A549 (cell line): ENCODE measurements around the gene DYNLT2B. TPM values are rescaled to one million over a fixed set of nuclear protein-coding genes. Genes with fewer than 3 reads are reported as not detected.
"Not testable (repeated sequence)": the region's sequence is repeated elsewhere in the genome, so short reads cannot be mapped to it uniquely, and the experiment has no call there.

Source experiments
- ATAC-seq, 2 experiments: fragments of 200-7000 bp in 1 of 2; fragments of >200 bp in 1 of 2; cut with Nextera tagmentation in 1 of 2; cut with Tn5 transposase in 1 of 2; 3 replicates each; pipeline versions ENCODE4 v1.8.0 to v1.9.1; 2018 to 2020; ENCODE audit warnings: mild to moderate bottlenecking in 1 of 2, moderate library complexity in 1 of 2
- CTCF ChIA-PET: fragments of 300-600 bp; sonication (Branson Sonifier 250); formaldehyde crosslinking; extraction: SDS; loops from one replicate; lab custom pipeline; 2021; ENCODE audit warnings: antibody characterized with exemption, inconsistent platforms; lab: Yijun Ruan, JAX
- POLR2A ChIA-PET: fragments of 350-600 bp; formaldehyde crosslinking; extraction: SDS; loops from one replicate; lab custom pipeline; 2021; ENCODE audit warnings: antibody characterized with exemption, inconsistent platforms; lab: Yijun Ruan, JAX
- DNase-seq, 2 experiments: peaks; one replicate each; pipeline versions ENCODE4 v3.0.0 to v3.0.0-alpha.2; 2011 to 2016; ENCODE audit warnings: low read depth in 1 of 2, low spot score in 1 of 2
- FAIRE-seq: peaks from 2 replicates; lab custom pipeline; 2011; peaks lifted over from hg19 to GRCh38; lab: Jason Lieb, UNC
- H3K27ac ChIP-seq, 2 experiments: fragments of >200 bp; sonication (Bioruptor Twin); formaldehyde crosslinking; 3 replicates each; pipeline ENCODE4 v1.5.1; 2016 to 2017
- H3K4me1 ChIP-seq: fragments of >200 bp; sonication (Bioruptor Twin); formaldehyde crosslinking; 3 replicates; pipeline ENCODE4 v1.6.1; 2016
- H3K4me2 ChIP-seq: fragments of >200 bp; sonication (Bioruptor Twin); formaldehyde crosslinking; 3 replicates; pipeline ENCODE4 v1.6.1; 2016
- H3K4me3 ChIP-seq: fragments of >200 bp; sonication (Bioruptor Twin); formaldehyde crosslinking; 3 replicates; pipeline ENCODE4 v1.5.1; 2016
- H3K9me3 ChIP-seq: fragments of >200 bp; sonication (Bioruptor Twin); formaldehyde crosslinking; 3 replicates; pipeline ENCODE4 v1.6.1; 2016
- BHLHE40 ChIP-seq: IDR thresholded peaks from 2 replicates; pipeline ENCODE4 v1.6.1; 2012; ENCODE audit warnings: low read depth, low read length, inconsistent platforms
- CBX8 ChIP-seq: fragments of 200-600 bp; sonication (generic); IDR thresholded peaks from 2 replicates; pipeline ENCODE4 v1.6.1; 2016
- CEBPB ChIP-seq, 2 experiments: fragments of >200 bp in 1 of 2; sonication (Bioruptor Twin) in 1 of 2; formaldehyde crosslinking in 1 of 2; IDR thresholded peaks; 2 replicates each; pipeline ENCODE4 v1.6.1; 2012 to 2016
- CHD2 ChIP-seq: fragments of 150-350 bp; IDR thresholded peaks from 2 replicates; pipeline ENCODE4 v1.6.1; 2014; ENCODE audit warnings: low read length; ENCODE audit not compliant: partially characterized antibody
- EHF ChIP-seq: fragments of 250-450 bp; sonication (Bioruptor Pico); IDR thresholded peaks from 2 replicates; pipeline ENCODE4 v1.5.0; 2020; ENCODE audit warnings: mild to moderate bottlenecking
- FOSL2 ChIP-seq, 2 experiments: fragments of 450-650 bp in 1 of 2; fragments of >200 bp in 1 of 2; sonication (Bioruptor Twin) in 1 of 2; formaldehyde crosslinking; IDR thresholded peaks; 2 replicates each; pipeline versions ENCODE4 v1.5.0 to v1.6.1; 2016 to 2020; ENCODE audit warnings: mild to moderate bottlenecking in 1 of 2, moderate library complexity in 1 of 2
- FOXS1 ChIP-seq: fragments of 250-450 bp; sonication (Bioruptor Pico); IDR thresholded peaks from 2 replicates; pipeline ENCODE4 v1.5.0; 2020; ENCODE audit warnings: mild to moderate bottlenecking, moderate library complexity
- HEYL ChIP-seq: fragments of 250-450 bp; sonication (Bioruptor Pico); IDR thresholded peaks from 2 replicates; pipeline ENCODE4 v1.8.0; 2021; ENCODE audit warnings: mild to moderate bottlenecking, moderate library complexity
- HOXA7 ChIP-seq: fragments of 250-450 bp; sonication (Bioruptor Pico); IDR thresholded peaks from 2 replicates; pipeline ENCODE4 v1.5.0; 2020; ENCODE audit warnings: mild to moderate bottlenecking, moderate library complexity
- HOXB13 ChIP-seq: fragments of 250-450 bp; sonication (Bioruptor Pico); IDR thresholded peaks from 2 replicates; pipeline ENCODE4 v1.5.0; 2020; ENCODE audit warnings: low read depth, mild to moderate bottlenecking, moderate library complexity
- HOXB5 ChIP-seq: fragments of 250-450 bp; sonication (Bioruptor Pico); IDR thresholded peaks from 2 replicates; pipeline ENCODE4 v1.5.0; 2020; ENCODE audit warnings: mild to moderate bottlenecking, moderate library complexity
- JUN ChIP-seq, 2 experiments: fragments of >200 bp; sonication (Bioruptor Twin); formaldehyde crosslinking; IDR thresholded peaks; 2 replicates in 1 of 2; 3 replicates in 1 of 2; pipeline ENCODE4 v1.6.1; 2016 to 2017
- JUNB ChIP-seq: fragments of >200 bp; sonication (Bioruptor Twin); formaldehyde crosslinking; IDR thresholded peaks from 2 replicates; pipeline ENCODE4 v1.6.1; 2016
- MAZ ChIP-seq: fragments of 150-350 bp; IDR thresholded peaks from 2 replicates; pipeline ENCODE4 v1.6.1; 2014; ENCODE audit warnings: antibody characterized with exemption, low read depth, low read length, borderline replicate concordance
- NFE2L2 ChIP-seq: fragments of 150-350 bp; conservative IDR thresholded peaks from 2 replicates; pipeline ENCODE4 v1.6.1; 2014; ENCODE audit warnings: low read length
- PHF8 ChIP-seq: fragments of 200-600 bp; sonication (generic); IDR thresholded peaks from 2 replicates; pipeline ENCODE4 v1.6.1; 2016; ENCODE audit warnings: low read depth, mild to moderate bottlenecking, antibody characterized with exemption, moderate library complexity, borderline replicate concordance
- POLR2A ChIP-seq: IDR thresholded peaks from 2 replicates; pipeline ENCODE4 v1.6.1; 2012; ENCODE audit warnings: mild to moderate bottlenecking, low read length
- RARB ChIP-seq: fragments of 250-450 bp; sonication (Bioruptor Pico); IDR thresholded peaks from 2 replicates; pipeline ENCODE4 v1.8.0; 2021; ENCODE audit warnings: mild to moderate bottlenecking, moderate library complexity
- SREBF2 ChIP-seq: fragments of 450-650 bp; IDR thresholded peaks from 2 replicates; pipeline ENCODE4 v1.6.1; 2014; ENCODE audit warnings: mild to moderate bottlenecking, moderate library complexity
- WGBS: methylation state at CpG from one replicate; pipeline ENCODE4 v1.1.6; 2017; ENCODE audit errors: missing lambda C conversion rate; 5-methylcytosine and 5-hydroxymethylcytosine counted together
- polyA plus RNA-seq, 4 experiments: library from polyadenylated mRNA; depleted of rRNA in 3 of 4; stranded (reverse); fragments of >200 nt; fragmentation: RNase III in 1 of 4; extraction: RNeasy Plus Mini Kit Qiagen cat#74134 plus additional on column Dnase treatment in 1 of 4; gene quantifications; 2 replicates in 3 of 4; 3 replicates in 1 of 4; pipeline ENCODE4 v1.2.3, GENCODE V29; 2011 to 2017
- TF ChIP-seq, protein P1 (sequence below): IDR thresholded peaks from 2 replicates; pipeline ENCODE4 v1.6.1; 2012
- TF ChIP-seq, protein P2 (sequence below): fragments of 450-650 bp; IDR thresholded peaks from 2 replicates; pipeline ENCODE4 v1.6.1; 2014; ENCODE audit warnings: antibody characterized with exemption
- TF ChIP-seq, protein P3 (sequence below): IDR thresholded peaks from 2 replicates; pipeline ENCODE4 v1.6.1; 2012; ENCODE audit warnings: low read depth, borderline replicate concordance
- TF ChIP-seq, protein P4 (sequence below): fragments of 250-450 bp; sonication (Bioruptor Pico); IDR thresholded peaks from 2 replicates; pipeline ENCODE4 v1.5.0; 2021; ENCODE audit warnings: mild to moderate bottlenecking, moderate library complexity, borderline replicate concordance

The DYNLT2B gene
- polyA plus RNA-seq, 2 of the 4 experiments (the other 2 are of a cell fraction): 34.7 to 34.9 TPM

DNA sequence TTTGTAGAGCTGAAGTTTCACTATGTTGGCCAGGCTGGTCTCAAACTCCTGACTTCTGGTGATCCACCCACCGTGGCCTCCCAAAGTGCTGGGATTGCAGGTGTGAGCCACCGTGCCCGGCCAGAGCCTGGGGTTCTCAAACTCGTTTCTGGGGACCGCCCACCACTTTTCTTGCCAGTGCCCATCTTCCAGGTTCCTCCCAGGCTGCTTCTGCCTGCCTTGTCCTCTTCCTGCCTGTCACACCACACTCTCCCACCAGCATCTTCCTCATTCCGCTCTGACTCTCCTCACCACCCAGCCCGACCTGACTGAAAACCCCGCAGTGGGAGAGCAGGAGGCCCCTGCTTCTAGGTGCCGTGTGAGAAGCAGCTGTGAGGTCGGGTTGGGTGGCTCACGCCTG lies 3.1 kb upstream of the DYNLT2B start:
- ATAC-seq (no peak), FAIRE-seq (no peak), DNase-seq (no peak)
- Histone ChIP-seq H3K27ac (no peak overlapping the region), H3K4me2 (no peak overlapping the region), H3K9me3 (no peaks in the 10 kb centered on the region), H3K4me1 (peaks cover 5% of the 10 kb centered on the region; the same call in 1 of the 3 replicates), H3K4me3 (no peak overlapping the region)
- 98% methylated on average over 9 of the region's 11 CpGs for WGBS
- ChIA-PET POLR2A (interaction anchor here (0.7 kb wide), 1 partner anchor 78 kb away, joined by 8 read pairs; no protein-coding TSS in a partner anchor), CTCF (no interaction called here)
- TF ChIP-seq NFE2L2: no peak
- no peak for TF ChIP-seq HOXB5 (CRISPR knock-in tag)
- TF ChIP-seq SREBF2: no peak
- TF ChIP-seq, protein P1, sequence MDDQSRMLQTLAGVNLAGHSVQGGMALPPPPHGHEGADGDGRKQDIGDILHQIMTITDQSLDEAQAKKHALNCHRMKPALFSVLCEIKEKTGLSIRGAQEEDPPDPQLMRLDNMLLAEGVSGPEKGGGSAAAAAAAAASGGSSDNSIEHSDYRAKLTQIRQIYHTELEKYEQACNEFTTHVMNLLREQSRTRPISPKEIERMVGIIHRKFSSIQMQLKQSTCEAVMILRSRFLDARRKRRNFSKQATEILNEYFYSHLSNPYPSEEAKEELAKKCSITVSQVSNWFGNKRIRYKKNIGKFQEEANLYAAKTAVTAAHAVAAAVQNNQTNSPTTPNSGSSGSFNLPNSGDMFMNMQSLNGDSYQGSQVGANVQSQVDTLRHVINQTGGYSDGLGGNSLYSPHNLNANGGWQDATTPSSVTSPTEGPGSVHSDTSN: no peak
- TF ChIP-seq POLR2A: no peak
- TF ChIP-seq JUN (IDR thresholded peaks at IDR 0.05): no peak
- no peak for TF ChIP-seq EHF (CRISPR knock-in tag)
- no peak for TF ChIP-seq CEBPB (IDR thresholded peaks at IDR 0.05)
- TF ChIP-seq HEYL (CRISPR knock-in tag): no peak
- no peak for TF ChIP-seq BHLHE40
- TF ChIP-seq PHF8: no peak
- TF ChIP-seq FOSL2 (IDR thresholded peaks at IDR 0.05): no peak
- TF ChIP-seq FOSL2 (CRISPR knock-in tag; IDR thresholded peaks at IDR 0.05): no peak
- TF ChIP-seq, protein P2, sequence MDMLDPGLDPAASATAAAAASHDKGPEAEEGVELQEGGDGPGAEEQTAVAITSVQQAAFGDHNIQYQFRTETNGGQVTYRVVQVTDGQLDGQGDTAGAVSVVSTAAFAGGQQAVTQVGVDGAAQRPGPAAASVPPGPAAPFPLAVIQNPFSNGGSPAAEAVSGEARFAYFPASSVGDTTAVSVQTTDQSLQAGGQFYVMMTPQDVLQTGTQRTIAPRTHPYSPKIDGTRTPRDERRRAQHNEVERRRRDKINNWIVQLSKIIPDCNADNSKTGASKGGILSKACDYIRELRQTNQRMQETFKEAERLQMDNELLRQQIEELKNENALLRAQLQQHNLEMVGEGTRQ: no peak
- TF ChIP-seq, protein P3, sequence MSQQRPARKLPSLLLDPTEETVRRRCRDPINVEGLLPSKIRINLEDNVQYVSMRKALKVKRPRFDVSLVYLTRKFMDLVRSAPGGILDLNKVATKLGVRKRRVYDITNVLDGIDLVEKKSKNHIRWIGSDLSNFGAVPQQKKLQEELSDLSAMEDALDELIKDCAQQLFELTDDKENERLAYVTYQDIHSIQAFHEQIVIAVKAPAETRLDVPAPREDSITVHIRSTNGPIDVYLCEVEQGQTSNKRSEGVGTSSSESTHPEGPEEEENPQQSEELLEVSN: no peak
- TF ChIP-seq FOXS1: no peak
- no peak for TF ChIP-seq HOXA7 (CRISPR knock-in tag)
- no peak for TF ChIP-seq HOXB13 (CRISPR knock-in tag)

DNA sequence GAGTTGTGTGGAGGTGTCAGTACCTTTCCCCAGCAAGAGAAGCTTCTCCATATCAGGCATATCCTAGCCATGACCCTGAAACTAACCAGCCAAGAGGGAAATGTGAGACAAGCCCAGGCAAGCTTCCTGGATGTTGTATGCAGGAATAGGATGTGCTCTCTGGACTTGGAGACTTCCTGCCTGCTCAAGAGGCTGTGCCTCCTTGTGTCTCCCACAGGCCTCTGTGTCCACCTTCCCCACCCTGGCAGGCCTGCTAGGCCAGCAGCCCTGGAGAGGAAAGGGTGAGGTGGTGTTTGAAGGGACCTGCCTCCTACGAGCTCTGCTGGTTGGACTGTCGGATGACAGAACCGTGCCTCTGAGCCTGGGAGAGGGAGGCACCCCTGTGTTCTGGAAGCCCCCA lies 2.1 kb upstream of the DYNLT2B start:
- TF ChIP-seq MAZ: no peak
- TF ChIP-seq RARB: no peak
- TF ChIP-seq, protein P4, sequence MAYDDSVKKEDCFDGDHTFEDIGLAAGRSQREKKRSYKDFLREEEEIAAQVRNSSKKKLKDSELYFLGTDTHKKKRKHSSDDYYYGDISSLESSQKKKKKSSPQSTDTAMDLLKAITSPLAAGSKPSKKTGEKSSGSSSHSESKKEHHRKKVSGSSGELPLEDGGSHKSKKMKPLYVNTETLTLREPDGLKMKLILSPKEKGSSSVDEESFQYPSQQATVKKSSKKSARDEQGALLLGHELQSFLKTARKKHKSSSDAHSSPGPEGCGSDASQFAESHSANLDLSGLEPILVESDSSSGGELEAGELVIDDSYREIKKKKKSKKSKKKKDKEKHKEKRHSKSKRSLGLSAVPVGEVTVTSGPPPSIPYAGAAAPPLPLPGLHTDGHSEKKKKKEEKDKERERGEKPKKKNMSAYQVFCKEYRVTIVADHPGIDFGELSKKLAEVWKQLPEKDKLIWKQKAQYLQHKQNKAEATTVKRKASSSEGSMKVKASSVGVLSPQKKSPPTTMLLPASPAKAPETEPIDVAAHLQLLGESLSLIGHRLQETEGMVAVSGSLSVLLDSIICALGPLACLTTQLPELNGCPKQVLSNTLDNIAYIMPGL (CRISPR knock-in tag): no peak
- TF ChIP-seq JUNB: no peak
- no peak for TF ChIP-seq CBX8
- no peak for TF ChIP-seq CHD2
- ChIA-PET POLR2A (no interaction called here), CTCF (no interaction called here)
- no peaks in the 10 kb centered on the region for H3K9me3 ChIP-seq
- H3K4me2 ChIP-seq: no peak overlapping the region
- peak overlapping the region; percentile 33 to 70; a peak in 4 of 6 replicates for H3K27ac ChIP-seq
- DNase-seq: no peak
- FAIRE-seq: no peak
- peaks cover 5% of the 10 kb centered on the region; the same call in 1 of the 3 replicates for H3K4me1 ChIP-seq
- no peak for ATAC-seq
- no peak overlapping the region for H3K4me3 ChIP-seq
- 92% methylated on average over 3 of the region's 3 CpGs for WGBS

DNA sequence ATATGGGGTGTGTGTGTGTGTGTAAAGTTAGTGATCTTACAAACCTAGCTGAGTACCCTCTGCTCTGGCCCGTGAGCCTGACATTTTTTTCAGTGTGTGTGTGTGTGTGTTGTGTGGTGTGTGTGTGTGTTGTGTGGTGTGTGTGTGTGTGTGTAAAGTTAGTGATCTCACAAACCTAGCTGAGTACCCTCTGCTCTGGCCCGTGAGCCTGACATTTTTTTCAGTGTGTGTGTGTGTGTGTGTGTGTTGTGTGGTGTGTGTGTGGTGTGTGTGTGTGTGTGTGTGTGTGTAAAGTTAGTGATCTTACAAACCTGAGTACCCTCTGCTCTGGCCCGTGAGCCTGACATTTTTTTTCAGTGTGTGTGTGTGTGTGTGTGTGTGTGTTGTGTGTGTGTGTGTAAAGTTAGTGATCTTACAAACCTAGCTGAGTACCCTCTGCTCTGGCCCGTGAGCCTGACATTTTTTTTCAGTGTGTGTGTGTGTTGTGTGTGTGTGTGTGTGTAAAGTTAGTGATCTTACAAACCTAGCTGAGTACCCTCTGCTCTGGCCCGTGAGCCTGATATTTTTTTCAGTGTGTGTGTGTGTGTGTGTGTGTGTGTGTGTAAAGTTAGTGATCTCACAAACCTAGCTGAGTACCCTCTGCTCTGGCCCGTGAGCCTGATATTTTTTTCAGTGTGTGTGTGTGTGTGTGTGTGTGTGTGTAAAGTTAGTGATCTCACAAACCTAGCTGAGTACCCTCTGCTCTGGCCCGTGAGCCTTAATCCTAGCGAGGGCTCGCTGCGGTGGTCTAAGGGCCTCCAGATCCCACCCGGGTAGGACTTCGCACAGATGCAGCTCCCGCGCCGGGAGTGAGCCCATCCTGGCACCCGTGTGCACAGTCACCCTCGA lies 997 bp downstream of the DYNLT2B start:
- H3K27ac ChIP-seq: peak overlapping the region; percentile 79 to 96
- H3K9me3 ChIP-seq, ATAC-seq, FAIRE-seq, H3K4me1 ChIP-seq: not testable (repeated sequence)
- ChIA-PET CTCF (interaction anchor here (0.9 kb wide), 1 partner anchor 8 kb away, joined by 3 read pairs; no protein-coding TSS in a partner anchor), POLR2A (interaction anchor here (0.9 to 1.2 kb wide), 4 partner anchors 21 to 186 kb away, joined by 3 to 12 read pairs (median 3); partner anchors contain the start of genes RNF168, TM4SF19 and UBXN7)
- 22% methylated on average over 6 of the region's 17 CpGs for WGBS
- DNase-seq: peak in 1 of 2 experiments; percentile 29
- H3K4me2 ChIP-seq: peak overlapping the region; percentile 77
- peak overlapping the region; percentile 54 for H3K4me3 ChIP-seq
